CD4-positive, alpha-beta T cell treated with Interleukin-17A for 4 hours (primary cell): Measurements from ENCODE around the gene RARS2.

Experiments used
- DNase-seq: peaks from one replicate; pipeline ENCODE4 v3.0.0-alpha.2; 2020; ENCODE audit warnings: mixed read lengths

The RARS2 gene

GRCh38 chr6:87572883-87573282, 16.9 kb downstream of the RARS2 start:
- DNase-seq, result no peak

DNA sequence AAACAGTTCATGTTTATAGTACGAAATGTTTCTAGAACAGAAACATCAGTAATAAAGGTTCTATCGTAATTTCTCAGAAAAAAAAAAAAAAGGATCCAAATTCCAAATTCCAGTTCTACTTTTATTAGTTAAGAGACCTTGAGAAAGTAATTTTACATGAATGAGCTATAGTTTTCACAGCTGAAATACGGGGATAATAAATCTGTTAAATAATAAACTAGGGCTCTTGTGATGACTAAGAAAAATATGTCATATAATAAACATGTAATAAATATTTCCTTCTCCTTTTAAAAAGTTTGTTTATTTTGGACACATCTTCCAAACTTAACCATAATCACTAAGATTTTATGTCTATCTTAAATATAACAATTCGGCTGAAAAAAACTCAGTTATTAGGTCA, 17.8 kb downstream of the RARS2 start:
- DNase-seq, result no peak

DNA sequence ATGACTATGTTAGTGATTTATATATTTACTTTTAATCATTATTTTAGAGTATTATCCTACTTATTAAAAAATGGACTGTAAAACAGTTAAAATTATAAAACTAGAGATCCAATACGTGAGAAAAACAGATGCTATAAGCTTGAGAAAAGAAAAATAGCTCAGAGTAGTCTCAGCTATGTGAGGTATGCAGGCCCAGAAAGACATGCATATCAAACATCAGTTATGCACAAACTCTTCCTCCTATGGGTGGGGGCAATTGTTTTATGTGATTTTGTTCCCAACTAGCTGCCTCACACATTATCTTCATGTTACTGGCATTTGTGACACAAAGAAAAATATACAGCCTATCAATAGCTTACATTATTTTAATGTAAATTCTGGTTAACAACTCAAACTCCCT, 28.8 kb downstream of the RARS2 start:
- no peak for DNase-seq

DNA sequence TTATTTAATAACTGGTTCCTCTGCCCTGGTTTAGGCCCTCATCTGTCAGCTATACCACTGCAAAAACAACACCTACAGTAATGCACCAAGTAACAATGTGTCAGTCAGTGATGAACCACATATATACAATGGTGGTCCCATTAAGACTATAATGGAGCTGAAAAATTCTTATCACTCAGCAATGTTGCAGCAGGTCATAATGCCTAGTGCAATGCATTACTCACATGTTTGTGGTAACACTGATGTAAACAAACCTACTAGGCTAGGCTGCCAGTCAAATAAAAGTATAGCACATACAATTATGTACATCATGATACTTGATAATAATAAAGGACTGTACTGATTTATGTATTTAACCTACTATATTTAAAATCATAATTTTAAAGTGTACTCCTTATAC, 31.3 kb downstream of the RARS2 start:
- no peak for DNase-seq

- no peak for DNase-seq
Measured at GRCh38 chr6:87555506-87555905, 34.3 kb downstream of the RARS2 start.

DNA sequence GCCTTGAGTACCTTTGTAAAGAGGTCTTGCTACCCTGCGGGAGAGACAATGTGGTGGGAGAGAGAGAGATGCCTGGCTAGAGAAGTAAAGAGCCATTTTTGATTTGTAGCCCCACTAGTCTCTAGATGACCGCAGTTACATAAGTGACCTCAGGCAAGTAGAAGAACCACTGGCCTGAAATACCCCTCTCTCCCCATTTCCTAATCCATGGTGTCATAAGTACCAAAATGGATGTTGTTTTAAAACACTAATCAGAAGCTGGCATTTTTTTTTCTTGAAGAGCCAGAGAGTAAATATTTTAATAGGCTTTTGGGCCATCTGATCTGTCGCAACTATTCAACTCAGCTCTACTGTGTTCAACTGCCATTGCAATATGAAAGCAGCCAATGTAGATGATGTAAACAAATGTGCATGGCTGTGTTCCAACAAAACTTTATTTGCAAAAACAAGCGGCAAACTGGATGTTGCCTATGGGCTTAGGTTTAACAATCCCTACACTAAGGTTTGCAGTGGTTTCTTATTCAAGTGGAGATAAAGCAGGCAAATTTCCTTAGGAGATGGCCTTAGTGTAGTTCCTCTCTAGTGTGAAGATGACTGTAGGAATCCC, 36.5 kb downstream of the RARS2 start:
- DNase-seq, result no peak

DNA sequence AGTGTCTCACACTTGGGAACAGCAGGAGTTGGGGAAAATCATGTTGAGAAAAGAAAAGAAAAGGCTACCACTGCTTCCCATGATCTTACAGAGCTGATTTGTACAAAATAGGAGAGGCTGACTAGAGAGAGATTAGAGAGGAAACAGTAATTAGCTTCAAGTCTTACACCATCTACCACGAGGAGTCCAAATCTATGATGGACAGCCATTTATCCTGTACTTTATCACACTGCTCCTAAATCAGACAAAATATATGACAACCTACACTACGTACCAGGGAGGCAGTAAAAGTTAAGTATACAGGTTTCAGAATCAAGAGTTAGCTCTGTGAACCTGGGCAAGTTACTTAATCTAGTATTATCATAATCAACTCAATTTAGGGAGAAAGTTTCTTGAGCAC, 38.0 kb downstream of the RARS2 start:
- DNase-seq, result no peak

- DNase-seq, result no peak
Measured at GRCh38 chr6:87544474-87544735, 45.4 kb downstream of the RARS2 start.

GRCh38 chr6:87543696-87544473, 45.9 kb downstream of the RARS2 start:
- no peak for DNase-seq

GRCh38 chr6:87541744-87542143, 48.0 kb downstream of the RARS2 start:
- no peak for DNase-seq

GRCh38 chr6:87541041-87541440, 48.7 kb downstream of the RARS2 start:
- DNase-seq, result no peak

GRCh38 chr6:87540539-87540938, 49.2 kb downstream of the RARS2 start:
- no peak for DNase-seq

DNA sequence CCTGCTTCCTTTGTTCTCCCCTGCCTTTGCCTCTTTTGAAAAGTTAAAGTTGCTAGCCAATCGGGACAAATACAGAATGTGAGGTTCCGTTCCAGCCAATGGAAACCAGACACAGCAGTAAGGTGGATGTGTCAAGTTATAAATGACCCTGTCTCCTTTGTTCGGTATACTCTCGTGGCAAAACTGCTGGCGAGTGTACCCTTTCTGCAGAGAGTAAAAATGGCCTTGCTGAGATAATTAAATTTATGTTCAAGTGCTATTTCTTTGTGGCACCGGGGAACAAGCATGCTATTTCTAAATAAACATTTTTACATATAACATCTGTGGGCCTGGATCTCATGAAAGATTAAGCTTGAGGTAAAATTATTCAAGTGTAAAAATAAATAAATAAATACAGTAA, 50.2 kb downstream of the RARS2 start:
- no peak for DNase-seq

DNA sequence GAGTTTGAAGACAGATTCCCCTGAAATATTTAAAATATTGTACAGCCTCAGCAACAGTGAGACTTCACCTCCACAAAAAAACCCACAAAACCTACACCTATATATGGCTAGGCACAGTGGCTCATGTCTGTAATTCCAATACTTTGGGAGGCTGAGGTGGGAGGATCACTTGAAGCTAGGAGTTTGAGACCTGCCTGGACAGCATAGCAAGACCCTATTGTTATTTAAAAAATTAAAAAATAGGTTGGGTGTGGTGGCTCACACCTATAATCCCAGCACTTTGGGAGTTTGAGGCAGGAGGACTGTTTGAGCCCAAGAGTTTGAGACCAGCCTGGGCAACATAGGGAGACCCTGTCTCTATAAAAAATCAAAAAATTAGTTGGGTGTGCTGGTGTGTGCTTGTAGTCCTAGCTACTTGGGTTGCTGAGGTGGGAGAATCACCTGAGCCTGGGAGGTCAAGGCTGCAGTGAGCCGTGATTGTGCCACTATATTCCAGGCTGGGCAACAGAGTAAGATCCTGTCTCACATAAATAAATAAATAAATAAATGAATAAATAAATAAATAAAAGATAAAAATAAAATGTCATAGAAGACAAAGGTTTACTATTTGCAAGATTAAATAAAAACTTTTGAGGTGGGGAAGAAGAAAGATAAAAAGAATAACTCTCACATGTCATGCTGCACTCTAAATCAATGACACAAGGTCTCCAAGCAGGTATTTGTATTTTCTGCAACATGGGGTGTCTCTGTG, 51.1 kb downstream of the RARS2 start:
- no peak for DNase-seq

- no peak for DNase-seq
Measured at GRCh38 chr6:87534377-87535047, 55.3 kb downstream of the RARS2 start.

DNA sequence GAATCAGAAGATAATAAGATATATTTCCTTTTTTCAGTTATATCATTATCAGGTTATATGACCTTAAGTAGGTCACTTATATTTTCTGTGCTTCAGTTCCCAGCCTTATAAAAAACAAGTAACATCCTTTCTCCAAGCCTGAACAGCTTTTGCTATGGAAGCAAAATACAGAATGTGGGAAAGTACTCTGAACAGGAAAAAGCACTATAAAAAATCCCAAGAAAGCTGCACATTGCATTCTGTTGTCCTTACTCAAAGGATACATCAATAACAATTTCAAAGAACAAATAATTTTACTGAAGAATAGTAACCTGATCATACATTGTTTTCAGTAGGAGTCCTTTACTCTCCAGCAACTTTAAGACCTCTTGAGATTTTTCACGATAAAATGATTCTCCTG, 60.6 kb downstream of the RARS2 start:
- no peak for DNase-seq

DNA sequence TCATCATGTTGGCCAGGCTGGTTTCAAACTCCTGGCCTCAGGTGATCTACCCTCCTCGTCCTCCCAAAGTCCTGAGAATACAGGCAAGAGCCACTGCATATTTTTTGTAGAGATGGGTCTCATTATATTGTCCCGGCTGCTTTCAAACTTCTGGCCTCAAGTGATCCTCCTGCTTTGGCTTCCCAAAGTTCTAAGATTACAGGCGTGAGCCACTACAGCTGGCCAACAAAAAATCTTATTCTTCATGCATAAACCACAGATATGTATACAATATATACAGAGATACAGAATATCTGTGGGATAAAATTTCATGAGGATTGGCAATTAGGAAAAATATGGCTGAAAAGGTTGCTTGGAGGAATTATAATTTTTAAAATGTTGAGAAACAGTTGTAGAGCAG, 67.1 kb downstream of the RARS2 start:
- DNase-seq, result no peak

DNA sequence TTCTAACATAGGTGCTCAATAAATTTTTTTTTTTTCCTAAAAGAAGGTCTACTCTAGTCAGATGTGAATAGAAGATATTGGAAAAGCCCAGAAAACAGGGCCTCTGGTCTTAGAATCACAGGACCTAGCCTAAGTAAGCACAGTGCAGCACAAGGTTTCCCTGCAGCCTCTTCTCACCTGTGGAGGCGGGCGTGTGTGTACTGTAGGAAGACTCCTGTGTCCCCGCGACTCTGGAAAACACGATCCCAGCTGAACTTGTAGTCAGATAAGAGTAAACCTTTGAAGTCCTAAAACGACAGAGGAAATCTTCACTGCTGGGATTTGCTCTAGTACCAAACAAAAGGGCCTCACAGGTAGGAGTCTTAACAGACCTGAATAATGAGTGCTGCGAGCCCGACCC, 71.3 kb downstream of the RARS2 start:
- no peak for DNase-seq

GRCh38 chr6:87514831-87515230, 75.0 kb downstream of the RARS2 start:
- no peak for DNase-seq

- DNase-seq, result no peak
Measured at GRCh38 chr6:87504441-87504840, 85.3 kb downstream of the RARS2 start.

- DNase-seq, result no peak
Measured at GRCh38 chr6:87501809-87502572, 87.8 kb downstream of the RARS2 start.

DNA sequence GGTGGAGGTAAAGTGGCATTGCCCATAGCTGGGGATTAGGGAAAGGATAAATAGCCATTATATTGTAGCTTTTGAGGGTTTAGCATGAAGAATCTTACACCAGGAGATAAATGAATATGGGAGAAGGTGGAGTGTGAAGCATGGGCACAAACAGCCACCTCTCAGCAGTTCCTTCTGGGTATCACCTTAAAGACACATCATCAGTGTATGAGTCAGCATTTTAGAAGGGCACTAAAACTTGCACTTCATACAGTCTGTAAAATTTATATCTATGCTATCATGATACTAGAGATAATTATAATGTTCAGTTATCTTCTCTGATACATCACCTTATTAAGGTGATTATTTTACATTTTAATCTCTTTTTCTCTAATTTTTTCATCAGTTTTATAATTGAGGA, 91.7 kb downstream of the RARS2 start:
- no peak for DNase-seq
